Nephron (organoid): ENCODE measurements around the gene ALDH3B2.

Experiments used
- H3K27ac Mint-ChIP-seq, 3 experiments: 2 replicates each; pipeline ENCODE4 v1.8.0; 2020; ENCODE audit warnings: mixed read lengths in 3 of 3, mild to moderate bottlenecking in 2 of 3, moderate library complexity in 1 of 3
- H3K27me3 Mint-ChIP-seq: 2 replicates; pipeline ENCODE4 v1.8.0; 2021; ENCODE audit warnings: low read depth, mild to moderate bottlenecking, moderate library complexity, mixed read lengths
- H3K36me3 Mint-ChIP-seq: 2 replicates; pipeline ENCODE4 v1.8.0; 2020; ENCODE audit warnings: low read depth, mixed read lengths
- H3K4me1 Mint-ChIP-seq: 2 replicates; pipeline ENCODE4 v1.8.0; 2020; ENCODE audit warnings: mixed read lengths
- H3K4me3 Mint-ChIP-seq, 3 experiments: 2 replicates each; pipeline ENCODE4 v1.8.0; 2020; ENCODE audit warnings: mild to moderate bottlenecking in 3 of 3, mixed read lengths in 3 of 3, moderate library complexity in 2 of 3
- H3K9me3 Mint-ChIP-seq: 2 replicates; pipeline ENCODE4 v1.8.0; 2020; ENCODE audit warnings: mixed read lengths
- TF ChIP-seq, protein P1 (sequence below), 3 experiments: fragments of 200-600 bp; sonication (generic); IDR thresholded peaks; one replicate each; pipeline ENCODE4 v1.5.0; 2021; ENCODE audit warnings: antibody characterized with exemption in 3 of 3; ENCODE audit not compliant: unreplicated experiment in 3 of 3

Gene ALDH3B2

GRCh38 chr11:67613960-67614715, 60.3 kb downstream of the ALDH3B2 start:
- Mint-ChIP-seq H3K36me3 (peaks cover 9% of the 10 kb centered on the region), H3K27ac (peak overlapping the region in 1 of 3 experiments; percentile 29), H3K4me3 (peak overlapping the region in 2 of 3 experiments; percentile 37 to 44), H3K4me1 (peaks cover 12% of the 10 kb centered on the region), H3K9me3 (no peaks in the 10 kb centered on the region), H3K27me3 (peaks cover 7% of the 10 kb centered on the region)
- TF ChIP-seq, protein P1, sequence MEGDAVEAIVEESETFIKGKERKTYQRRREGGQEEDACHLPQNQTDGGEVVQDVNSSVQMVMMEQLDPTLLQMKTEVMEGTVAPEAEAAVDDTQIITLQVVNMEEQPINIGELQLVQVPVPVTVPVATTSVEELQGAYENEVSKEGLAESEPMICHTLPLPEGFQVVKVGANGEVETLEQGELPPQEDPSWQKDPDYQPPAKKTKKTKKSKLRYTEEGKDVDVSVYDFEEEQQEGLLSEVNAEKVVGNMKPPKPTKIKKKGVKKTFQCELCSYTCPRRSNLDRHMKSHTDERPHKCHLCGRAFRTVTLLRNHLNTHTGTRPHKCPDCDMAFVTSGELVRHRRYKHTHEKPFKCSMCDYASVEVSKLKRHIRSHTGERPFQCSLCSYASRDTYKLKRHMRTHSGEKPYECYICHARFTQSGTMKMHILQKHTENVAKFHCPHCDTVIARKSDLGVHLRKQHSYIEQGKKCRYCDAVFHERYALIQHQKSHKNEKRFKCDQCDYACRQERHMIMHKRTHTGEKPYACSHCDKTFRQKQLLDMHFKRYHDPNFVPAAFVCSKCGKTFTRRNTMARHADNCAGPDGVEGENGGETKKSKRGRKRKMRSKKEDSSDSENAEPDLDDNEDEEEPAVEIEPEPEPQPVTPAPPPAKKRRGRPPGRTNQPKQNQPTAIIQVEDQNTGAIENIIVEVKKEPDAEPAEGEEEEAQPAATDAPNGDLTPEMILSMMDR (IDR thresholded peaks at IDR 0.05; ENCODE audit: unreplicated experiment in 3 of 3) = peak; percentile 65 to 74 (median 66)

- Mint-ChIP-seq H3K4me1 (peaks cover 12% of the 10 kb centered on the region), H3K9me3 (no peaks in the 10 kb centered on the region), H3K4me3 (peak overlapping the region in 1 of 3 experiments; percentile 30), H3K36me3 (peaks cover 13% of the 10 kb centered on the region), H3K27me3 (peaks cover 7% of the 10 kb centered on the region), H3K27ac (peak overlapping the region in 1 of 3 experiments; percentile 29)
- TF ChIP-seq, protein P1 (IDR thresholded peaks at IDR 0.05; ENCODE audit: unreplicated experiment in 3 of 3) = no peak
Observed at GRCh38 chr11:67613313-67613959, 61.0 kb downstream of the ALDH3B2 start.

DNA sequence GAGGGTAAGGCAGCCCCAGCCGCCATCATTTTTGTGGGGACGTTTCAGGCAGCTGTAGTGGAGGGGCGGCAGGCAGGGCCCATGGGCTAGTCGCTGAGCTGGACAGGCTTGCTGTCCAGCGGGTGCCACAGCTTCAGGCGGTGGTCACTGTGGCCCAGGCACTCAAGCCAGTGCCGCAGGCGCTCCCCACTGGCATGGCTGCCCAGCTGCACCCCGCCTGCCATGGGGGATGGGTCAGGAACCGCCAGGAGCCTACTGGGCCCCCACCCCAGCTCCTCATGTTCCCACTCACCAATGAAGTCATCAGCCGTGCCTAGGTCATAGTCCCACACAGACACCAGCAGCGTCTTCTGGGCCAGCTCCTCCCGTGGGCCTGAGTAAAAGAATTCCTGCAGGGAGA, 61.7 kb downstream of the ALDH3B2 start:
- no peak overlapping the region for H3K4me3 Mint-ChIP-seq
- peaks cover 13% of the 10 kb centered on the region for H3K36me3 Mint-ChIP-seq
- no peak overlapping the region for H3K27ac Mint-ChIP-seq
- peaks cover 7% of the 10 kb centered on the region for H3K27me3 Mint-ChIP-seq
- TF ChIP-seq, protein P1 (IDR thresholded peaks at IDR 0.05; ENCODE audit: unreplicated experiment in 3 of 3) = no peak
- peaks cover 9% of the 10 kb centered on the region for H3K4me1 Mint-ChIP-seq
- no peaks in the 10 kb centered on the region for H3K9me3 Mint-ChIP-seq
